HepG2 (cell line): ENCODE measurements around the gene YPEL3. TPM values are rescaled to one million over a fixed set of nuclear protein-coding genes. Genes with fewer than 3 reads are reported as not detected.

Experiments
- GATAD1 ChIP-seq: IDR thresholded peaks from 2 replicates; pipeline ENCODE4 v1.6.1; 2016; ENCODE audit warnings: missing genetic modification reagents, missing compliant biosample characterization
- NFE2L1 ChIP-seq: sonication (generic); formaldehyde crosslinking; IDR thresholded peaks from 2 replicates; pipeline ENCODE4 v1.4.0; 2020; ENCODE audit warnings: missing genetic modification reagents, mild to moderate bottlenecking, borderline replicate concordance
- NR1H2 ChIP-seq: sonication (generic); formaldehyde crosslinking; IDR thresholded peaks from 2 replicates; pipeline ENCODE4 v1.8.1; 2022; ENCODE audit warnings: low read depth, missing genetic modification reagents, borderline replicate concordance
- POLR2AphosphoS2 ChIP-seq: IDR thresholded peaks from 2 replicates; pipeline ENCODE4 v1.6.1; 2011; ENCODE audit warnings: low read depth, low read length, improper control_type of control experiment
- TAF1 ChIP-seq: sonication (generic); formaldehyde crosslinking; IDR thresholded peaks from 2 replicates; pipeline ENCODE4 v1.4.0; 2020; ENCODE audit warnings: missing genetic modification reagents
- THYN1 ChIP-seq: sonication (generic); formaldehyde crosslinking; IDR thresholded peaks from 2 replicates; pipeline ENCODE4 v1.8.1; 2023; ENCODE audit warnings: low read depth, mild to moderate bottlenecking, moderate library complexity, missing genetic modification reagents, borderline replicate concordance
- ZNF318 ChIP-seq: sonication (generic); formaldehyde crosslinking; IDR thresholded peaks from 2 replicates; pipeline ENCODE4 v1.4.0; 2020; ENCODE audit warnings: mild to moderate bottlenecking, missing genetic modification reagents
- ZNF367 ChIP-seq: sonication (generic); formaldehyde crosslinking; IDR thresholded peaks from 2 replicates; pipeline ENCODE4 v1.4.0; 2020; ENCODE audit warnings: missing genetic modification reagents, borderline replicate concordance
- ZNF451 ChIP-seq: sonication (generic); formaldehyde crosslinking; IDR thresholded peaks from 2 replicates; pipeline ENCODE4 v1.5.0; 2020; ENCODE audit warnings: mild to moderate bottlenecking, missing genetic modification reagents
- ZNF607 ChIP-seq: sonication (generic); formaldehyde crosslinking; IDR thresholded peaks from 2 replicates; pipeline ENCODE4 v1.5.1; 2020; ENCODE audit warnings: missing genetic modification reagents, mild to moderate bottlenecking, borderline replicate concordance
- ZXDC ChIP-seq: sonication (generic); formaldehyde crosslinking; IDR thresholded peaks from 2 replicates; pipeline ENCODE4 v1.5.0; 2020; ENCODE audit warnings: mild to moderate bottlenecking, missing genetic modification reagents
- polyA plus RNA-seq, 8 experiments: library from polyadenylated mRNA; depleted of rRNA in 3 of 8; stranded (reverse) in 7 of 8; unstranded in 1 of 8; fragments of >200 nt; fragmentation: Illumina TruSeq in 4 of 8; extraction: Trizol in 4 of 8; gene quantifications; 2 replicates each; pipeline versions ENCODE4 v1.2.1 to v1.2.3, GENCODE V29; 2011 to 2016; ENCODE audit warnings: low read depth in 4 of 8, missing spikeins in 1 of 8, mixed read lengths in 1 of 8; ENCODE audit not compliant: insufficient read depth in 1 of 8
- total RNA-seq, 5 experiments: library from RNA; depleted of rRNA; stranded (reverse); fragments of >200 nt; fragmentation: Illumina TruSeq; extraction: Trizol; gene quantifications; 2 replicates each; pipeline ENCODE4 v1.2.3, GENCODE V29; 2016; ENCODE audit warnings: low read depth in 1 of 5
- TF ChIP-seq, protein P1 (sequence below): sonication (generic); formaldehyde crosslinking; IDR thresholded peaks from 2 replicates; pipeline ENCODE4 v1.4.0; 2020; ENCODE audit warnings: missing genetic modification reagents, borderline replicate concordance
- TF ChIP-seq, protein P2 (sequence below): sonication (generic); formaldehyde crosslinking; IDR thresholded peaks from 2 replicates; pipeline ENCODE4 v1.4.0; 2020; ENCODE audit warnings: missing genetic modification reagents

The YPEL3 gene
- total and polyA plus RNA-seq, 2 of the 13 experiments (the other 11 are each of a cell fraction or from before 2014, with no cell fraction given): 5.4 to 47.0 TPM

DNA sequence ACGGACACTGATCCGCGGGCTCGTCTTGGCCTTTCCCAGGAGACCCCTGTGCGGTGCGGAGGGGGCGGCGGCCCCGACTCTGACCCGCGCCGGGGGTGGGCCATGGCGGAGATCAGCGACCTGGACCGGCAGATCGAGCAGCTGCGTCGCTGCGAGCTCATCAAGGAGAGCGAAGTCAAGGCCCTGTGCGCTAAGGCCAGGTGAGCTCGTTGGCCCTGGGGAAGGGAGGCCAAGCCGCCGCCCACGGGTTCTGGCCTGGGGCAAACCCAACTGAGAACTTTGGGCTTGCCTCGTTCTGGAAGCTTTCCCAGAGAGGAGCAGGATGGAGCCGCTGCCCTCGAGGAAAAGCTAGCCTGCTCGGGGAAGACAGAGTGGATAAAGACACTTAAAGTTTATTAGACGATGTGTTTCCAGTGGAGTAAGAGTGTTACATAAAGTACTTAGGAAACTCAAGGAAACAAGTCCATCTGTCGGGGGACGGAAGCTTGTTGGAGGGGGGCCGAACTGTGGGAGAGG is 19.7 kb downstream of the YPEL3 start (continued):
- TF ChIP-seq ZNF318 (CRISPR knock-in tag) (no peak), POLR2AphosphoS2 (no peak), GATAD1 (no peak), ZNF607 (peak; percentile 81; the same call in 1 of the 2 replicates), THYN1 (CRISPR knock-in tag) (no peak), ZNF451 (CRISPR knock-in tag) (no peak), NFE2L1 (no peak), NR1H2 (CRISPR knock-in tag) (no peak), TAF1 (CRISPR knock-in tag) (no peak), ZNF367 (CRISPR knock-in tag) (0 out of 2 replicates have a peak, but pooled peaks have one; percentile 19), ZXDC (no peak)
- TF ChIP-seq, protein P1, sequence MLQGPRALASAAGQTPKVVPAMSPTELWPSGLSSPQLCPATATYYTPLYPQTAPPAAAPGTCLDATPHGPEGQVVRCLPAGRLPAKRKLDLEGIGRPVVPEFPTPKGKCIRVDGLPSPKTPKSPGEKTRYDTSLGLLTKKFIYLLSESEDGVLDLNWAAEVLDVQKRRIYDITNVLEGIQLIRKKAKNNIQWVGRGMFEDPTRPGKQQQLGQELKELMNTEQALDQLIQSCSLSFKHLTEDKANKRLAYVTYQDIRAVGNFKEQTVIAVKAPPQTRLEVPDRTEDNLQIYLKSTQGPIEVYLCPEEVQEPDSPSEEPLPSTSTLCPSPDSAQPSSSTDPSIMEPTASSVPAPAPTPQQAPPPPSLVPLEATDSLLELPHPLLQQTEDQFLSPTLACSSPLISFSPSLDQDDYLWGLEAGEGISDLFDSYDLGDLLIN (CRISPR knock-in tag): no peak
- TF ChIP-seq, protein P2, sequence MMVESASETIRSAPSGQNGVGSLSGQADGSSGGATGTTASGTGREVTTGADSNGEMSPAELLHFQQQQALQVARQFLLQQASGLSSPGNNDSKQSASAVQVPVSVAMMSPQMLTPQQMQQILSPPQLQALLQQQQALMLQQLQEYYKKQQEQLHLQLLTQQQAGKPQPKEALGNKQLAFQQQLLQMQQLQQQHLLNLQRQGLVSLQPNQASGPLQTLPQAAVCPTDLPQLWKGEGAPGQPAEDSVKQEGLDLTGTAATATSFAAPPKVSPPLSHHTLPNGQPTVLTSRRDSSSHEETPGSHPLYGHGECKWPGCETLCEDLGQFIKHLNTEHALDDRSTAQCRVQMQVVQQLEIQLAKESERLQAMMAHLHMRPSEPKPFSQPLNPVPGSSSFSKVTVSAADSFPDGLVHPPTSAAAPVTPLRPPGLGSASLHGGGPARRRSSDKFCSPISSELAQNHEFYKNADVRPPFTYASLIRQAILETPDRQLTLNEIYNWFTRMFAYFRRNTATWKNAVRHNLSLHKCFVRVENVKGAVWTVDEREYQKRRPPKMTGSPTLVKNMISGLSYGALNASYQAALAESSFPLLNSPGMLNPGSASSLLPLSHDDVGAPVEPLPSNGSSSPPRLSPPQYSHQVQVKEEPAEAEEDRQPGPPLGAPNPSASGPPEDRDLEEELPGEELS: no peak
